Activated B cell treated with CpG ODN at 0.5 μM for 24 hours (primary cell): ENCODE results near the gene SUPT3H. TPM values are rescaled to one million over a fixed set of nuclear protein-coding genes. Genes with fewer than 3 reads are reported as not detected.

ENCODE experiments used
- ATAC-seq: fragments of 200-7000 bp; cut with Tn5 transposase; one replicate; pipeline ENCODE4 v1.10.0; 2021; ENCODE audit warnings: low read depth, mild to moderate bottlenecking, moderate library complexity
- CTCF ChIA-PET: fragments of 350-600 bp; sonication (Branson Sonifier 250); formaldehyde crosslinking; loops from one replicate; lab custom pipeline; 2021; ENCODE audit warnings: antibody characterized with exemption; lab: Charles Lee
- POLR2A ChIA-PET: fragments of 350-600 bp; sonication (Branson Sonifier 250); formaldehyde crosslinking; loops from one replicate; lab custom pipeline; 2021; ENCODE audit warnings: antibody characterized with exemption; lab: Charles Lee
- DNase-seq: peaks from one replicate; pipeline ENCODE4 v3.0.0; 2022
- H3K27ac Mint-ChIP-seq: one replicate; pipeline ENCODE4 v1.8.0; 2020; ENCODE audit warnings: mixed read lengths
- H3K27me3 Mint-ChIP-seq: one replicate; pipeline ENCODE4 v1.8.0; 2021; ENCODE audit warnings: mixed read lengths
- H3K36me3 Mint-ChIP-seq: one replicate; pipeline ENCODE4 v1.8.0; 2021; ENCODE audit warnings: low read depth, mixed read lengths
- H3K4me1 Mint-ChIP-seq: one replicate; pipeline ENCODE4 v1.8.0; 2021; ENCODE audit warnings: mixed read lengths
- H3K4me3 Mint-ChIP-seq: one replicate; pipeline ENCODE4 v1.8.0; 2020; ENCODE audit warnings: mild to moderate bottlenecking, mixed read lengths
- H3K9me3 Mint-ChIP-seq: one replicate; pipeline ENCODE4 v1.8.0; 2020; ENCODE audit warnings: mixed read lengths
- CTCF ChIP-seq: fragments of 200-600 bp; IDR thresholded peaks from one replicate; pipeline ENCODE4 v1.8.0; 2022; ENCODE audit warnings: antibody characterized with exemption, mild to moderate bottlenecking
- intact Hi-C: fragments of 100-400 bp; cut with micrococcal nuclease; formaldehyde crosslinking; loops from one replicate; pipeline ENCODE4 v1.15.1; 2024
- total RNA-seq: library from RNA; stranded (reverse); gene quantifications from 2 replicates; pipeline ENCODE4 v1.2.3, GENCODE V29; 2022

Gene SUPT3H
- total RNA-seq, 1 donor from 2014 or later, result 9.9 TPM

GRCh38 chr6:45371924-45372573, 5.7 kb downstream of the SUPT3H start:
- Mint-ChIP-seq H3K4me1 (peaks cover 7% of the 10 kb centered on the region), H3K36me3 (peaks cover 1% of the 10 kb centered on the region), H3K27ac (no peak overlapping the region), H3K9me3 (no peaks in the 10 kb centered on the region), H3K27me3 (no peaks in the 10 kb centered on the region), H3K4me3 (no peak overlapping the region)
- CTCF ChIA-PET, result no interaction called here
- POLR2A ChIA-PET, result no interaction called here
- TF ChIP-seq CTCF, result no peak
- no peak for ATAC-seq
- intact Hi-C loops, result no loop called here
- no peak for DNase-seq

GRCh38 chr6:45369870-45370269, 7.9 kb downstream of the SUPT3H start:
- Mint-ChIP-seq H3K4me3 (no peak overlapping the region), H3K36me3 (no peaks in the 10 kb centered on the region), H3K27me3 (peaks cover 1% of the 10 kb centered on the region), H3K27ac (no peak overlapping the region), H3K4me1 (no peaks in the 10 kb centered on the region), H3K9me3 (no peaks in the 10 kb centered on the region)
- intact Hi-C loops, result no loop called here
- DNase-seq (no peak), ATAC-seq (no peak)
- ChIA-PET POLR2A (no interaction called here), CTCF (interaction anchor here (0.6 kb wide), 1 partner anchor 115 kb away, joined by 3 read pairs; no protein-coding TSS in a partner anchor)
- no peak for TF ChIP-seq CTCF

- POLR2A ChIA-PET, result no interaction called here
- H3K4me1 Mint-ChIP-seq, result no peaks in the 10 kb centered on the region
- no peaks in the 10 kb centered on the region for H3K9me3 Mint-ChIP-seq
- H3K36me3 Mint-ChIP-seq, result no peaks in the 10 kb centered on the region
- no peak for DNase-seq
- CTCF ChIA-PET, result no interaction called here
- H3K27me3 Mint-ChIP-seq, result peaks cover 1% of the 10 kb centered on the region
- TF ChIP-seq CTCF, result no peak
- no peak overlapping the region for H3K4me3 Mint-ChIP-seq
- intact Hi-C loops, result no loop called here
- no peak for ATAC-seq
- no peak overlapping the region for H3K27ac Mint-ChIP-seq
Observed at GRCh38 chr6:45367999-45368398, 9.7 kb downstream of the SUPT3H start.

GRCh38 chr6:45366534-45366933, 11.2 kb downstream of the SUPT3H start:
- H3K36me3 Mint-ChIP-seq, result peaks cover 3% of the 10 kb centered on the region
- DNase-seq (no peak), ATAC-seq (no peak)
- H3K4me1 Mint-ChIP-seq, result no peaks in the 10 kb centered on the region
- H3K27me3 Mint-ChIP-seq, result peaks cover 1% of the 10 kb centered on the region
- H3K4me3 Mint-ChIP-seq, result no peak overlapping the region
- no peak for TF ChIP-seq CTCF
- no peaks in the 10 kb centered on the region for H3K9me3 Mint-ChIP-seq
- intact Hi-C loops, result no loop called here
- H3K27ac Mint-ChIP-seq, result no peak overlapping the region
- ChIA-PET CTCF (no interaction called here), POLR2A (interaction anchor here (1.8 kb wide), 1 partner anchor 11 kb away, joined by 7 read pairs; the partner anchor contains the start of gene SUPT3H)

GRCh38 chr6:45365036-45365435, 12.7 kb downstream of the SUPT3H start:
- ChIA-PET CTCF (no interaction called here), POLR2A (no interaction called here)
- TF ChIP-seq CTCF, result no peak
- Mint-ChIP-seq H3K27me3 (peaks cover 1% of the 10 kb centered on the region), H3K4me3 (no peak overlapping the region), H3K36me3 (peaks cover 3% of the 10 kb centered on the region), H3K9me3 (no peaks in the 10 kb centered on the region), H3K4me1 (no peaks in the 10 kb centered on the region), H3K27ac (no peak overlapping the region)
- no peak for DNase-seq
- no peak for ATAC-seq
- intact Hi-C loops, result no loop called here
